ENCODE data around the gene DUSP18.
"Not testable (repeated sequence)": the region's sequence is repeated elsewhere in the genome, so short reads cannot be mapped to it uniquely, and the experiment has no call there.

Gene DUSP18

DNA sequence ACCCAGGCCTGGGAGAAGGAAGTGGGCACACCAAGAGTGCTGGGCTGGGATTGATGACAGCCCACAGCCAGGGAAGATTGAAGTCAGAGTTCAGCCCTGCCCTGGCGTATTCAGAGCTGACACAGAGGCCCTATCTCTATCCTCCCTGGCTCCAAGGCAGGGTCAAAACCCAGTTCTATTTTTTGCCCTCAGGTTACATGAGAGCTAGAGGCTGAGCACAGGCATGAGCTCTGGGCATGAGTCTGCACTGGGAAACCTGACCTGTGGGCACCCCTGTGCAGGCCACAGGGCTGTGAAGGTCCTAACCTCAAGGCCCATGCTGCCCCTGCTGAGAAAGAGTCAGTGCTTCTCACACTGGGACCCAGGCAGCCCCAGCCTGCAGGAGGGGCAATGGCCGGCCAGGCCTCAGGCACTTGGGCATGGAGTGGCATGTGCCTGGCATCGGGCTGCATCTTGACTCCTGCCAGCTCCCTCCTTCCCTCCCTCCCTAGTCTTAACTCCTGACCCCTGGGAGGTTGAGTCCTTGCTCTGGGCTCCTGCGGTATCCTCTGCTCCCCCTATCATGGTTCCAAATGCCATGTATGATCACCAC is 26.7 kb downstream of the DUSP18 start:
- DNase-seq (ENCODE audit: low read depth in 1 of 2, low spot score in 1 of 2) = no peak

DNA sequence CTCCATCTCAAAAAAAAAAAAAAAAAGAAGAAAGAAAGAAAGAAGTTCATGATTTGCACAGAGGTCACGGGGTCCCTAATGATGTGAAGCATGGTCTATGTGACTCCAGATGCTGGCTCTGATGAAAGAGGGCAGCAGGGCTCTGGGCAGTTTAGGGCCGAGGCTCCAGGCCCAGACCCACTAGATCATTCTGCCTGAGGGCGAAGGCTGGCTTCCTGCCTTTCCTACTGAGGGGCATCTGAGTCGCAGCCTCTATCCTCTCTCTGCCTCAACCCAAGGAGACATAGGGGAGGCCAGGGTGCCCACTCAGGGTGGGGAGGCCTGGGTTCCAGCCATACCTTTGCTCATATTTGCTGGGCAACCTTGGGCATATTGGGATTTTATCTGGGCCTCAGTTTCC is 27.3 kb downstream of the DUSP18 start:
- no peak for DNase-seq (ENCODE audit: low read depth in 1 of 2, low spot score in 1 of 2)

GRCh38 chr22:30637701-30638114 is 30.0 kb downstream of the DUSP18 start:
- no peak for DNase-seq (ENCODE audit: low read depth in 1 of 2, low spot score in 1 of 2)

DNA sequence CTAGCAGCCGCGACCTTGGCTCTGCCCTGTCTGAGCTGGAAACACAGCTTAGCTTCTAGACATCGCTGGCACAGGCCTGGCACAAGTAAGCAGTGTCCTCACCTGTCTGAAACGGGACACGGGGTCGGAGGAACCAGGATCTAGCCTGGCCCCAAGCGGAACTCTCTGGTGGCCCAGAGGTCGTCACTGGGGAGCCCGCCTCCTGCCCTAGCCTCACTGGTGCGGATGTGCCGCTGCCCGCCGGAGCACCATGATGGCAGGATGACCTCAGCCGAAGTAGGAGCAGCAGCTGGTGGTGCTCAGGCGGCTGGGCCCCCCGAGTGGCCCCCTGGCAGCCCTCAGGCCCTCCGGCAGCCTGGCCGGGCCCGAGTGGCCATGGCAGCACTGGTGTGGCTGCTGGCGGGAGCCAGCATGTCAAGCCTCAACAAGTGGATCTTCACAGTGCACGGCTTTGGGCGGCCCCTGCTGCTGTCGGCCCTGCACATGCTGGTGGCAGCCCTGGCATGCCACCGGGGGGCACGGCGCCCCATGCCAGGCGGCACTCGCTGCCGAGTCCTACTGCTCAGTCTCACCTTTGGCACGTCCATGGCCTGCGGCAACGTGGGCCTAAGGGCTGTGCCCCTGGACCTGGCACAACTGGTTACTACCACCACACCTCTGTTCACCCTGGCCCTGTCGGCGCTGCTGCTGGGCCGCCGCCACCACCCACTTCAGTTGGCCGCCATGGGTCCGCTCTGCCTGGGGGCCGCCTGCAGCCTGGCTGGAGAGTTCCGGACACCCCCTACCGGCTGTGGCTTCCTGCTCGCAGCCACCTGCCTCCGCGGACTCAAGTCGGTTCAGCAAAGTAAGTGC is 31.2 kb downstream of the DUSP18 start:
- no peak for DNase-seq (ENCODE audit: low read depth in 1 of 2, low spot score in 1 of 2)

DNA sequence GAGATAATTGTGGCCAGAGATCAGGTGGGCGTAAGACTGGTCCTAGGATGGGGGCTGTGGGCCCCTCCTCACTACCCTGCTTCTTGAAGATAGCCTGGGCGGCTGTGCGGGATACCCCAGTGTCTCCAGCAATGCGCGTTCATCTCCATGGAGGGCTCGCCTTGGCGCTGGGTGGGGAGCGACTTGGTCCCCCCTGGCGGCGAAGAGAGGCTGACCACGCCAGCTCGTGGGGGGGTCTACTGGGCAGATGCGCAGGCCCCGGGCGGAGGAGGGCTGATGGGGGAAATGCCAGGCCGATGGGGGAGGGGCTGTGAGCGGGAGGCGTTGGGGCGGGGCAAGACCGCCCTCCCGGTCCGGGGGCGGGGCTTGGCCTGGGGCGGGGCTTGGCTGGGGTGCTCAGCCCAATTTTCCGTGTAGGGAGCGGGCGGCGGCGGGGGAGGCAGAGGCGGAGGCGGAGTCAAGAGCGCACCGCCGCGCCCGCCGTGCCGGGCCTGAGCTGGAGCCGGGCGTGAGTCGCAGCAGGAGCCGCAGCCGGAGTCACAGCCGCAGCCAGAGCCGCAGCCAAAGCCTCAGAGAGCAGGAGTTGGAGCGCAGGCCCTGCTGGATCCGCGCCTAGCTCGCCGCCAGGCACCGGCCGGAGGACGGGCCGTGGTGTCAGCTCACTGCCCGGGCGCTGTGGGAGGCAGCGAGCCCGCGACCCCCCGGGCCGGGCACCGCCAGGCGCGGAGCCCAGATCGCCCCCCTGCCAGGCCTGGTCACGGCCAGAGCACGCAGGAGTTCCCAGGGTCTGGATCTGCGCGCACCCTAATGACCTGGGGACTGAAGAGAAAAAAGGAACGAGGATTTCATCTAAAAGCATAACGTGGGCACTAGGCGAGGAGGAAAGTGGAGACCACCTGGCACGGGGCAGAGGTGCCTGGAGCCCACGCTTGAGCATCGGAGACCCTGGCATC is 32.1 kb downstream of the DUSP18 start, which contains the start of gene SLC35E4:
SLC35E4 (plus strand) TSS at position 509 of the 953 bp plus-strand sequence. CDS start 670 bp downstream, outside the sequence.
- peak; percentile 93 to 96 for DNase-seq (ENCODE audit: low read depth in 1 of 2, low spot score in 1 of 2)

DNA sequence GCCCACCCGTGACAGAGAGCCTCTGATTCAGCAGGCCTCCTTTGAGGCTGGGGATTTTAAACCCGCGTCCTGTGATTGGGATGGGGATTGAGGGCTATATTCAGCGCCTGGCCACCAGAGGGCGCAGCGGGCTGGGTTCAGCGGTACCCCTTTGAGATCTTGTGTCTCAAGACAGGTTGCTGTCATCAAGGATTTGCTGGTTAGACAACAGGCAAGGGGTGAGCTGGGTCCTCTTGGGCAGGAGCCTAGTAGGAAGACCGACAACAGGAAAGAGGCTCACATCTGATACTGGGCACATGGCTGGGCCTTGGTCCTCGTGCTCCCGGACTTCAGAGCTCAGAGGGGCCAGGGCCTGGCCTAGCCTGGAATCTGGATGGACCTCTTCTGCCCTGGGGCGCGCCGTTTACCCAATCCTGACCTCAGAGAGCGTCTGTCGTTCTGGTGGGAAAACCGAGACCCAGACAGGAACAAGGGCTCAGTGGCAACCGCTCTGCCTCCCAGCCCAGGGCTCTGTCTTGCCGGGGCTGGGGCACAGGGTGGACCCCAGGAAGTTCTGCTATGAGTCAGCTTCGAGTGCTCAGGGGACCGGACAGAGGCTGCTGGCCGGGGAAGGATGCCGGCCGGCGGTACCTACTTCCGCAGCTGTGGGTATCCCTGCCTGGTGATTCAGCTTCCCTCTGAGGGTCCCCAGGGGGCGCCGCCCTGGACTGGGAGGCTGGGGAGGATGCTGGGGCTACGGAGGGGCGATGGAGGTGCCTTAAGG is 33.0 kb downstream of the DUSP18 start:
- DNase-seq (ENCODE audit: low read depth in 1 of 2, low spot score in 1 of 2) = peak; percentile 88 to 89

GRCh38 chr22:30631469-30631868 is 36.2 kb downstream of the DUSP18 start:
- not testable (repeated sequence) for DNase-seq (ENCODE audit: low read depth in 1 of 2, low spot score in 1 of 2)

- DNase-seq (ENCODE audit: low read depth in 1 of 2, low spot score in 1 of 2) = no peak
Measured at GRCh38 chr22:30628491-30628890, 39.2 kb downstream of the DUSP18 start.

- no peak for DNase-seq (ENCODE audit: low read depth in 1 of 2, low spot score in 1 of 2)
Measured at GRCh38 chr22:30627471-30627870, 40.2 kb downstream of the DUSP18 start.

GRCh38 chr22:30626413-30626812 is 41.3 kb downstream of the DUSP18 start:
- no peak for DNase-seq (ENCODE audit: low read depth in 1 of 2, low spot score in 1 of 2)

- DNase-seq (ENCODE audit: low read depth in 1 of 2, low spot score in 1 of 2) = not testable (repeated sequence)
Measured at GRCh38 chr22:30619909-30620308, 47.8 kb downstream of the DUSP18 start.

DNA sequence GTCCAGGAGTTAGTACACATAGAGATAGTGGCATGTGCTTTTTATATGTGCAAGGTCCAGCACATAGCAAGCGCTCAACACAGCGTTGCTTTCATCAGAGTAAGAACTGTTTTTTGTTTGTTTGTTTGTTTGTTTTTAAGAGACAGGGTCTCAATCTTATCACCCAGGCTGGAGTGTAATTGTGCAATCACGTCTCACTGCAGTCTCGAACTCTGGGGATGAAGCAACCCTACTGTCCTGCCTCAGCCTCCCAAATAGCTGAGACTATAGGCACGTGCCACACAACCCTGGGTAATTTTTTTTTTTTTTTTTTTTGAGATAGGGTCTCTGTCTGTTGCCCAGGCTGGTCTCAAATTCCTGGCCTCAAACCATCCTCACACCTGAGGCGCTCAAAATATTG is 49.9 kb downstream of the DUSP18 start:
- DNase-seq (ENCODE audit: low read depth in 1 of 2, low spot score in 1 of 2) = no peak

GRCh38 chr22:30615543-30615954 is 52.1 kb downstream of the DUSP18 start:
- DNase-seq (ENCODE audit: low read depth in 1 of 2, low spot score in 1 of 2) = no peak

DNA sequence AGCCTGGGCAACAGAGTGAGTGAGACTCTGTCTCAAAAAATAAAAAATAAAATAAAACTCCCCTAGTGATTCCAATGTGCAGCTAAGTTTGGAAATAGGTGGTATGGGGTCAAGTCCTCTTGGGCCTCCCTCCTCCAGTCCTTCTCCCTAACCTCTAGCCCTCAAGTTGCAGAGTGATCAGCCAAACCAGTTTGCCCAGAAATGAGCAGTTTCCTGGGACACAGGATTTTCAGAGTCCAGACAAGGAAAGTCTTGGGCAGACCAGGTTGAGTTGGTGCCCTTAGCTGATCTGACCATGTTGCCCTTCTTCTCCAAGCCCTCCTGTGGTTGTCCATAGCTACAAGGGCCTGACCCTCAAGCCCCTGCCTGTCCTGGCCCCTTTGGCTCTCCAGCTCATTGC is 52.8 kb downstream of the DUSP18 start:
- DNase-seq (ENCODE audit: low read depth in 1 of 2, low spot score in 1 of 2) = no peak

DNA sequence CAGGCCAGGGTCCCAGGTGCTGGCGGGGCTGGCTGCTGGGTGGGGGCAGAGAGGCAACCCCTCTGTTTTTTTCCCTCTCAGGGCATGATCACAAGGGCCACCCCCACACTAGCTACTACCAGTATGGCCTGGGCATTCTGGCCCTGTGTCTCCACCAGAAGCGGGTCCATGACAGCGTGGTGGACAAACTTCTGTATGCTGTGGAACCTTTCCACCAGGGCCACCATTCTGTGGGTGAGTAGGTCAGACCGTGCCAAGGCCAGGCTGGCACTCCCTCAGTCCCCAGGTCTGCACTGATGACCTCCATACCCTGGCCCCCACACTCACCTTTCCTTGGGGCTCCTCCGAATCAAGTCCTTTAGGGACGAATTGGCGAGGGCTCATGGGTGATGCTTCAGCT is 53.4 kb downstream of the DUSP18 start:
- no peak for DNase-seq (ENCODE audit: low read depth in 1 of 2, low spot score in 1 of 2)

- no peak for DNase-seq (ENCODE audit: low read depth in 1 of 2, low spot score in 1 of 2)
Measured at GRCh38 chr22:30612789-30613188, 54.9 kb downstream of the DUSP18 start.

All from activated CD4-positive, alpha-beta T cell treated with anti-CD3 and anti-CD28 coated beads, Interleukin-2, amount 50 U/mL, for 24 hours (primary cell).